ENCODE data around the gene CHRNB1. TPM values are rescaled to one million over a fixed set of nuclear protein-coding genes. Genes with fewer than 3 reads are reported as not detected.

CHRNB1 gene
- total RNA-seq, 1 experiment from 2014 or later, result 12.7 TPM

DNA sequence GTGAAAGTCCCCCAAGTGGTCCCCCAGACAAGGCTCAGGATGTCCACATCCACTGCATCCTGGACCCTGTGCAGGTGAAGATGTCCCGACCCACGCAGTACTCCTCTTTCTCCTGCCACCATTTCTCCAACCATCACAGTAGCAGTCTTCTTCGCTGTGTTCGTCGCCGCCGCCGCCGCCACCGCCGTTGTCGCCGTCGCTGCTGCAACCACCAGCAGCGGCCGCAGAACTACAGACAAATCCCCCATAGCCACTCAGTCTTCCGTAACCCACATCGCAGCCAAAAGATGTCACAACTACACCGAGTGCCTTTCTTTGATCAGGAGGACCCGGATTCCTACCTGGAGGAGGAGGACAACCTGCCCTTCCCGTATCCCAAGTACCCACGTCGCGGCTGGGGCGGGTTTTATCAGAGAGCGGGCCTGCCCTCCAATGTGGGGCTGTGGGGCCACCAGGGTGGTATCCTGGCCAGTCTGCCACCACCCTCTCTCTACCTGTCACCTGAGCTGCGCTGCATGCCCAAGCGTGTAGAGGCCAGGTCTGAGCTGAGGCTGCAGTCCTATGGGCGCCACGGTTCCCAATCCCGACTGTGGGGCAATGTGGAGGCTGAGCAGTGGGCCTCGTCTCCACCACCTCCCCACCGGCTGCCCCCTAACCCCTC is 18.5 kb upstream of the CHRNB1 start:
- Histone ChIP-seq H3K4me1 (ENCODE audit: insufficient read depth, low read length) (no peaks in the 10 kb centered on the region), H3K79me1 (ENCODE audit: insufficient read depth, low read depth, low read length, poor library complexity, severe bottlenecking) (no peaks in the 10 kb centered on the region), H2BK5ac (ENCODE audit: insufficient read length, low read length) (no peak overlapping the region), H2AFZ (ENCODE audit: low read length) (no peak overlapping the region), H4K20me1 (ENCODE audit: control insufficient read depth, insufficient read depth, insufficient read length) (no peaks in the 10 kb centered on the region), H3K27ac (ENCODE audit: insufficient read length, low read depth, low read length) (no peak overlapping the region), H3K9ac (ENCODE audit: extremely low read depth, insufficient read length, low read length) (no peak overlapping the region), H2BK120ac (ENCODE audit: low read depth, low read length, poor library complexity, severe bottlenecking) (no peak overlapping the region), H2BK20ac (ENCODE audit: low read depth, low read length, poor library complexity, severe bottlenecking) (no peak overlapping the region), H3K18ac (ENCODE audit: insufficient read length, low read depth, low read length) (no peak overlapping the region), H4K5ac (ENCODE audit: insufficient read length, low read depth, low read length) (no peak overlapping the region), H3K23ac (ENCODE audit: insufficient read length, low read depth, low read length) (no peak overlapping the region), H3K4ac (ENCODE audit: low read depth, low read length) (no peak overlapping the region), H4K91ac (ENCODE audit: insufficient read length, low read depth, low read length) (no peak overlapping the region), H3T11ph (ENCODE audit: low read length) (no peak overlapping the region), H2BK15ac (ENCODE audit: low read depth, low read length) (no peak overlapping the region), H2AK5ac (ENCODE audit: insufficient read length, low read length) (no peak overlapping the region), H3K9me3 (ENCODE audit: control insufficient read depth, low read depth, low read length) (no peaks in the 10 kb centered on the region), H3K56ac (ENCODE audit: insufficient read length, low read depth, low read length) (no peak overlapping the region), H4K8ac (replicated peaks; ENCODE audit: insufficient read length, low read depth, low read length) (no peak overlapping the region), H3K27me3 (ENCODE audit: insufficient read depth, low read length) (no peaks in the 10 kb centered on the region; the same call in 1 of the 2 replicates), H3K23me2 (ENCODE audit: insufficient read length, low read depth, low read length, poor library complexity, severe bottlenecking) (no peaks in the 10 kb centered on the region), H3K79me2 (ENCODE audit: insufficient read depth, low read length) (no peaks in the 10 kb centered on the region), H3K14ac (ENCODE audit: insufficient read depth, low read length) (no peak overlapping the region), H2BK12ac (ENCODE audit: insufficient read length, low read depth, low read length) (no peak overlapping the region), H3K4me2 (ENCODE audit: insufficient read depth, insufficient read length, low read length) (no peak overlapping the region)
- WGBS (ENCODE audit: extremely low coverage, insufficient read length, low lambda C conversion rate), result no CpG with 5 or more reads among the region's 33 CpGs
- Mint-ChIP-seq H3K9me3 (no peaks in the 10 kb centered on the region; a peak in 1 of 5 replicates), H3K27me3 (ENCODE audit: low read depth) (peaks cover 13% of the 10 kb centered on the region), H3K27ac (no peak overlapping the region; a peak in 1 of 7 replicates), H3K4me1 (no peaks in the 10 kb centered on the region), H3K4me3 (no peak overlapping the region), H3K36me3 (ENCODE audit: insufficient read depth in 1 of 3, low read depth in 3 of 3) (no peaks in the 10 kb centered on the region)
- TF ChIP-seq, protein P1, sequence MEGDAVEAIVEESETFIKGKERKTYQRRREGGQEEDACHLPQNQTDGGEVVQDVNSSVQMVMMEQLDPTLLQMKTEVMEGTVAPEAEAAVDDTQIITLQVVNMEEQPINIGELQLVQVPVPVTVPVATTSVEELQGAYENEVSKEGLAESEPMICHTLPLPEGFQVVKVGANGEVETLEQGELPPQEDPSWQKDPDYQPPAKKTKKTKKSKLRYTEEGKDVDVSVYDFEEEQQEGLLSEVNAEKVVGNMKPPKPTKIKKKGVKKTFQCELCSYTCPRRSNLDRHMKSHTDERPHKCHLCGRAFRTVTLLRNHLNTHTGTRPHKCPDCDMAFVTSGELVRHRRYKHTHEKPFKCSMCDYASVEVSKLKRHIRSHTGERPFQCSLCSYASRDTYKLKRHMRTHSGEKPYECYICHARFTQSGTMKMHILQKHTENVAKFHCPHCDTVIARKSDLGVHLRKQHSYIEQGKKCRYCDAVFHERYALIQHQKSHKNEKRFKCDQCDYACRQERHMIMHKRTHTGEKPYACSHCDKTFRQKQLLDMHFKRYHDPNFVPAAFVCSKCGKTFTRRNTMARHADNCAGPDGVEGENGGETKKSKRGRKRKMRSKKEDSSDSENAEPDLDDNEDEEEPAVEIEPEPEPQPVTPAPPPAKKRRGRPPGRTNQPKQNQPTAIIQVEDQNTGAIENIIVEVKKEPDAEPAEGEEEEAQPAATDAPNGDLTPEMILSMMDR (conservative IDR thresholded peaks at IDR 0.05), result no peak
- no peak for DNase-seq
